Thymus (tissue), 11 donors: ENCODE results near the gene SEMA4B. TPM values are rescaled to one million over a fixed set of nuclear protein-coding genes. Genes with fewer than 3 reads are reported as not detected.
"Not testable (repeated sequence)": the region's sequence is repeated elsewhere in the genome, so short reads cannot be mapped to it uniquely, and the experiment has no call there.

Source experiments
- DNase-seq, 9 donors: peaks; one replicate each; pipeline ENCODE4 v3.0.0-alpha.2; 2013; ENCODE audit warnings: low spot score in 9 of 9, low read depth in 6 of 9, missing footprints in 1 of 9
- H3K27ac ChIP-seq, 2 donors: one replicate each; pipeline ENCODE4 v1.5.1; 2013; ENCODE audit warnings: control low read depth in 1 of 2, low read depth in 1 of 2, low read length in 1 of 2, mild to moderate bottlenecking in 1 of 2, moderate library complexity in 1 of 2
- H3K27me3 ChIP-seq, 2 donors: one replicate each; pipeline ENCODE4 v1.5.1; 2013; ENCODE audit warnings: low read length in 1 of 2; ENCODE audit not compliant: control insufficient read depth in 2 of 2, insufficient read depth in 1 of 2
- H3K36me3 ChIP-seq, 2 donors: one replicate each; pipeline ENCODE4 v1.5.1; 2013; ENCODE audit warnings: low read length in 1 of 2, mild to moderate bottlenecking in 1 of 2, moderate library complexity in 1 of 2; ENCODE audit not compliant: control insufficient read depth in 2 of 2, insufficient read depth in 2 of 2
- H3K4me1 ChIP-seq, 2 donors: one replicate each; pipeline ENCODE4 v1.5.1; 2013; ENCODE audit warnings: low read length in 2 of 2; ENCODE audit not compliant: control insufficient read depth in 2 of 2, insufficient read depth in 2 of 2
- H3K4me3 ChIP-seq, 2 donors: one replicate each; pipeline ENCODE4 v1.5.1; 2013; ENCODE audit warnings: low read length in 2 of 2, control low read depth in 1 of 2, mild to moderate bottlenecking in 1 of 2
- H3K9me3 ChIP-seq, 2 donors: one replicate each; pipeline ENCODE4 v1.5.1; 2013; ENCODE audit warnings: low read length in 1 of 2, mild to moderate bottlenecking in 1 of 2; ENCODE audit not compliant: control insufficient read depth in 2 of 2, insufficient read depth in 1 of 2
- WGBS: extraction: QIAGEN DNeasy Blood & Tissue Kit; methylation state at CpG from one replicate; pipeline ENCODE4 v1.1.7; 2013; 5-methylcytosine and 5-hydroxymethylcytosine counted together
- polyA plus RNA-seq: library from polyadenylated mRNA; stranded (reverse); fragments of 200-250 nt; gene quantifications from one replicate; pipeline ENCODE4 v1.2.3, GENCODE V29; 2013
- total RNA-seq: library from RNA; stranded (reverse); fragments of 120-200 nt; gene quantifications from one replicate; pipeline ENCODE4 v1.2.4, GENCODE V29; 2013
- donor health status: healthy.

Gene SEMA4B
- total and polyA plus RNA-seq, 2 donors = 6.5 to 32.8 TPM

DNA sequence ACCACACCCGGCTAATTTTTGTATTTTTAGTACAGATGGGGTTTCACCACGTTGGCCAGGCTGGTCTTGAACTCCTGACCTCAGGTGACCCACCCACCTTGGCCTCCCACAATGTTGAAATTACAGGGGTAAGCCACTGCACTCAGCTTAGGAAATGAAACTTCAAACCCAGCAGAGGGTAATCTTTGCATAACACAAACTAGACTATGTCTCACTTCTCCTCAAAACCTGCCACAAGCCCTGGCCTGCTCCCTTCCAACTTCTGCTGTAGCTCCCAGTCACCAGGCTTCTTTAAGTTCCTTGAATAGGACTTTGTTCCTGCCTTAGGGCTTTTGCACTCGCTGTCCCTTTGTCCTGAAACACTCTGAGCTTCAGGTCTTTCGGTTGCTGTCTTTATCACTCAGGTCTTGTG, 39.2 kb upstream of the SEMA4B start:
- Histone ChIP-seq H3K9me3 (no peaks in the 10 kb centered on the region), H3K27ac (peak overlapping the region in 1 of 2 donors; percentile 15), H3K4me1 (peaks cover 0 to 15% of the 10 kb centered on the region in 2 donors), H3K27me3 (no peaks in the 10 kb centered on the region), H3K4me3 (no peak overlapping the region), H3K36me3 (no peaks in the 10 kb centered on the region)
- 88% methylated on average over 4 of the region's 4 CpGs for WGBS
- DNase-seq = no peak

DNA sequence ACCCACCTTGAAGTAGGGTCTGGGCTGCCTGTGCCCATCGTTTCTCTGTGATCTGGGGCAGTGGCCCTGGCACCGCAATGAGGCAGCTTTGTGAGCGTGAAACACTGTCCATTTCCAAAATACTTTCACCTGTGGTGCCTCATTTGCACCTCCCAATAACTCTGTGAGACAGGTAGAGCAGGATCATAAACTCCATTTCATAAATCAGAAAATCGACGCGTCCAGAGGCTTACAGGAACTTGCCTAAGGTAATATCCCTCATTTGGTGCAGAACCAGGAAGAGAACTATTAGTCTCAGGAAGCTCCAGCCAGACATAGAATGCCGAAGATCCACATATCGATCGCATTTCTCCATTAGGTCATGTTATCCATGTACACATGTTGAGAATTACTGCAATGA, 38.2 kb upstream of the SEMA4B start:
- no peak for DNase-seq
- Histone ChIP-seq H3K36me3 (no peaks in the 10 kb centered on the region), H3K27ac (no peak overlapping the region), H3K27me3 (no peaks in the 10 kb centered on the region), H3K4me3 (no peak overlapping the region), H3K9me3 (no peaks in the 10 kb centered on the region), H3K4me1 (peaks cover 0 to 14% of the 10 kb centered on the region in 2 donors)
- WGBS = 96% methylated on average over 9 of the region's 9 CpGs

DNA sequence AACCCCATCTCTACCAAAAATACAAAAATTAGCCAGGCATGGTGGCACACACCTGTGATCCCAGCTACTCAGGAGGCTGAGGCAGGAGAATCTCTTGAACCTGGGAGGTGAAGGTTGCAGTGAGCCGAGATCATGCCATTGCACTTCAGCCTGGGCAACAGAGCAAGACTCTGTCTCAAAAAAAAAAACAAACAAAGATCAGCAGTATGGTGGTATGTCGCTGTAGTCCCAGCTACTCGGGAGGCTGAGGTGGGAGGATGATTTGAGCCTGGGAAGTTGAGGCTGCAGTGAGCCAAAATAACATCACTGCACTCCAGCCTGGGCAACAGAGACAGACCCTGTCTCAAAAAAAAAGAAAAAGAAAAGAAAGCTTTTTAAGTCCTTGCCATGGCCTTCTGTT, 36.9 kb upstream of the SEMA4B start:
- over 99% methylated on average over 3 of the region's 3 CpGs for WGBS
- not testable (repeated sequence) for H3K9me3 ChIP-seq, H3K36me3 ChIP-seq, DNase-seq, H3K4me1 ChIP-seq, H3K27me3 ChIP-seq, H3K27ac ChIP-seq, H3K4me3 ChIP-seq

DNA sequence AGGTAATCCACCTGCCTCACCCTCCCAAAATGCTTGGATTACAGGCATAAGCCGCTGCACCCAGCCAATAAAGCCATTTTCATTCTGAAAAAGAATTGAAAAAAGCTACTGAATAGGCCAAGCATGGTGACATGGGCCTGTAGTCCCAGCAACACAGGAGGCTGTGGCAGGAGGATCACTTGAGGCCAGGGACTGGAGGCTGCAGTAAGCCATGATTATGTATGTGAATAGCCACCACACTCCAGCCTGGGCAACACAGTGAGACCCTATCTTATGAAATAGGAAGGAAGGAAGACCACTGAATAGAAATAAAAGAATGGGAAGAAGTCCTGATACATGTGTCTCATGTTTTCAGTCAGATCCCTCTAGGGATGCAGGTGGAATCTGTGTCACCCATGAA, 36.0 kb upstream of the SEMA4B start:
- peak overlapping the region in 1 of 2 donors; percentile 68 for H3K27ac ChIP-seq
- H3K4me3 ChIP-seq = no peak overlapping the region
- H3K4me1 ChIP-seq = peaks cover 0 to 7% of the 10 kb centered on the region in 2 donors
- whole genome bisulfite sequencing = 98% methylated on average over 1 of the region's 1 CpG
- no peaks in the 10 kb centered on the region for H3K27me3 ChIP-seq
- no peaks in the 10 kb centered on the region for H3K36me3 ChIP-seq
- H3K9me3 ChIP-seq = no peaks in the 10 kb centered on the region
- DNase-seq = no peak

DNA sequence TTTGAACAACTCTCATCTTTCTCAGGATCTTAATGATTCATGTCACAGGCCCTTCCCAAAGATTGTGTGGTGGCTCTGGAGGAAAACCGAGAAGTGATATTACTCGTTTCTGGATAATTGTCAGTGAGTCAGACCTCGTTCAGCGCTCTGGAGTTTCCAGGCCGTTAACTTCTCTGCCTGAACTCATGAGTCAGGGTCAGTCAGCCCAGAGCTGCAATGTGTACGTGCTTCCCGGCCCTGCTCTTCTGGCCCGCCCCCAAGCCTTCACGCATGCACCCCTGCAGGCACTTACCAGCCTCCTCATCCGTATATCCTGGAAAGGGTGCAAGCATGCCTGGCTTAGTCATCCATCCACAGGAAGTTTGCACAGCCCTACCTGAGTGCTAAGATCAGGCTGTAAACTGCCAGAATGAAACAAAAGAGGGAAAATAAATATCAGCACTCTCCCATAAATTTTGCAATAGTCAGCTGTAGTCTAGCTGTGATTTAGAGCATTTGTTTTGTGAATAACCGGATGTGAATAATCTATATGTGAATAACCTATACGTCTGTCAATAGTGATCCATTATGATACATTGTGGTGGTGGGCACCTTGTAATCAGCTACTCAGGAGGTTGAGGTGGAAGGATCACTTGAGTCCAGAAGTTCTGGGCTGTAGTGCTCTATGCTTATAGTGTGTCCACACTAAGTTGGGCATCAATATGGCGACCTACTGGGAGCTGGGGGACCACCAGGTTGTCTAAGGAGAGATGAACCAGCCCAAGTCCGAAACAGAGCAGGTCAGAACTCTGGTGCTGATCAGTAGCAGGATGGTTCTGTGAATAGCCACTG, 35.3 kb upstream of the SEMA4B start:
- Histone ChIP-seq H3K27me3 (no peaks in the 10 kb centered on the region), H3K4me1 (peaks cover 0 to 7% of the 10 kb centered on the region in 2 donors), H3K36me3 (no peaks in the 10 kb centered on the region), H3K9me3 (no peaks in the 10 kb centered on the region), H3K27ac (peak overlapping the region; percentile 60 to 68), H3K4me3 (no peak overlapping the region)
- 86% methylated on average over 14 of the region's 14 CpGs for WGBS
- no peak for DNase-seq

DNA sequence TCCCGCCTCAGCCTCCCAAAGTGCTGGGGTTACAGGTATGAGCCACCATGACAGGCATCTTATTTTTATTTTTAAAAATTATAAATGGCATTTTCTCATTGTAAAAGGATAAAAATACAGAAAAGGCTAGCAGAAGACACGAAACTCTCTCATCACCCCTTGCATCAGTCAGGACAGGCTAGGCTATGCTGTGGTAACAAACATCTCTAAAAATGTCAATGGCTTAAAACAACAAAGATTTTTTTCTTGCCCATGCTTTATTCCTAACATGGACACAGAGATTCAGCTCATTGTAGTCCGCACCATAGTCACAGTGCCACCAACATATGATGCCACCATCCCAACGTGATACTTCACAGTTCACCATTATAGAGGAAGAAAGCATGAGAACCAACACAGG, 34.0 kb upstream of the SEMA4B start:
- 97% methylated on average over 4 of the region's 4 CpGs for WGBS

DNA sequence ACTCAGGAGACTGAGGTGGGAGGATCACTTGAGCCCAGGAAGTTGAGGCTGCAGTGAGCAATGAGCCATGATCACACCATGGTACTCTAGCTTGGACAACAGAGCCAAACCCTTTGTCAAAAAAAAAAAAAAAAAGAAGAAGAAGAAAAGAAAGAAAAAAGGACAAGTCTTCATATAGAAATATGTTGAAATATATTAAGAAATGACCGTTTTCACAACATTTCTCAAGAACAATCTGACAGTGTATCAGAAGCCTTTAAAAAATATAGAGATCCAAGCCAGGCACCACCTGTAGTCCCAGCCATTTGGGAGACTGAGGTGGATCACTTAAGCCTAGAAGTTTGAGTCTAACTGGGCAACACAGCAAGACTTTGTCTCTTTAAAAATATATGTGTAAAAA, 29.5 kb upstream of the SEMA4B start:
- H3K4me3 ChIP-seq = no peak overlapping the region
- no peak overlapping the region for H3K27ac ChIP-seq
- no peaks in the 10 kb centered on the region for H3K27me3 ChIP-seq
- DNase-seq = no peak
- no peaks in the 10 kb centered on the region for H3K36me3 ChIP-seq
- 99% methylated on average over 1 of the region's 1 CpG for WGBS
- peaks cover 0 to 4% of the 10 kb centered on the region in 2 donors for H3K9me3 ChIP-seq
- peaks cover 0 to 3% of the 10 kb centered on the region in 2 donors for H3K4me1 ChIP-seq

More for the DNA sequence above, 34.0 kb upstream of the SEMA4B start:
- H3K36me3 ChIP-seq = no peaks in the 10 kb centered on the region
- no peaks in the 10 kb centered on the region for H3K27me3 ChIP-seq
- H3K4me1 ChIP-seq = peaks cover 0 to 7% of the 10 kb centered on the region in 2 donors
- no peak for DNase-seq
- H3K9me3 ChIP-seq = no peaks in the 10 kb centered on the region
- no peak overlapping the region for H3K27ac ChIP-seq
- no peak overlapping the region for H3K4me3 ChIP-seq

DNA sequence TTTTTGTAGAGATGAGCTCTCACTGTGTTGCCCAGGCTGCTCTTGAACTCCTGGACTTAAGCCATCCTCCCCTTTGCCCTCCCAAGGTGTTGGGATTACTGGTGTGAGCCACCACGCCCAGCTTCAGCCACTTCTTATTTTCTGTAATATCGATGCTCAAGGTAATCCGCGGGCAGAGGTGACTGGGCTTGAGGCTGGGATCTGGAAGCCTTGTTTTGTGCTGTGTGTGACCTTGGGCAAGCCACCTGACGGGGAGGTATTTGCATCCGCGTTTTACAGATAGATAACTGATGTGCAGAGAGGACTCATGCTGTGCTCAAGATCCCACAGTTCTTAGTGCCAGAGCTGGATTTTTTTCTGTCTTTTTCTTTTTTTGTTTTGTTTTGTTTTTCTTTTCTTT, 27.8 kb upstream of the SEMA4B start:
- Histone ChIP-seq H3K27me3 (no peaks in the 10 kb centered on the region), H3K4me1 (peaks cover 0 to 3% of the 10 kb centered on the region in 2 donors), H3K4me3 (no peak overlapping the region), H3K27ac (no peak overlapping the region), H3K9me3 (peaks cover 0 to 4% of the 10 kb centered on the region in 2 donors), H3K36me3 (no peaks in the 10 kb centered on the region)
- DNase-seq = no peak
- 80% methylated on average over 7 of the region's 7 CpGs for WGBS

DNA sequence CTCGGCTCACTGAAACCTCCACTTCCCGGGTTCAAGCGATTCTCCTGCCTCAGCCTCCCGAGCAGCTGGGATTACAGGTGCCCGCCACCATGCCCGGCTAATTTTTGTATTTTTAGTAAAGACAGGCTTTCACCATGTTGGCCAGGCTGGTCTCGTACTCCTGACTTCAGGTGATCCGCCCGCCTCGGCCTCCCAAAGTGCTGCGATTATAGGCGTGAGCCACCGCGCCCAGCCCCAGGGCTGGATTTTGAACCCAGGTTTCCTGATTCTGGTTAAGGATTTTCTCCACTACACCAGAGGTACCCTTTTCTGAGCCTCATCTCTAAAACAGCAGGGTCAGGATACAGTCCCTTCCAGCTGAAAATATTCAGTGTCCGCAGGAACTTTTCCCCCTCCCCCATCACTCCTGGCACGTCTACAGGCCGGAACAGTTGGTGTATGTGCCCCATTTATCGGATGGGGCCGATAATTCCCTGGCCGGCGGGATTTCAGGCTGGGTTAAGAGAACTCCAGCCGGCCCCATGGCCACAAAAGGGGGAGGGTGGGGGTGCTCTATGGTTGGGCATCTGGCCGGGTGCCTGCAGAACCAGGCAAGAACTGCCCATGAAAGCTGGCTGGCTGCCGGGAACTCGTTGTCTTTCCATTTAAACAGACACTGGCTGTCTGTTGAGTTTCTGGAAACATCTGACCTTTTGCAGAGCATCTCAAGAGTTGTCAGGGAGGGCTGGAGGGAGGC, 26.8 kb upstream of the SEMA4B start:
- 88% methylated on average over 25 of the region's 25 CpGs for WGBS
- no peak overlapping the region for H3K4me3 ChIP-seq
- no peaks in the 10 kb centered on the region for H3K36me3 ChIP-seq
- peaks cover 4 to 12% of the 10 kb centered on the region in 2 donors for H3K4me1 ChIP-seq
- H3K27me3 ChIP-seq = no peaks in the 10 kb centered on the region
- no peak for DNase-seq
- H3K9me3 ChIP-seq = peaks cover 0 to 4% of the 10 kb centered on the region in 2 donors
- H3K27ac ChIP-seq = no peak overlapping the region
